SK-N-MC (cell line): Measurements from ENCODE around the gene C2orf80.

Source experiments
- DNase-seq: peaks from one replicate; pipeline ENCODE4 v3.0.0-alpha.2; 2011; ENCODE audit warnings: low read depth, low spot score
- H3K27ac ChIP-seq: fragments of 200-600 bp; sonication (generic); 2 replicates; pipeline ENCODE4 v1.5.1; 2016; ENCODE audit warnings: mixed run types
- H3K36me3 ChIP-seq: fragments of 200-600 bp; sonication (generic); 2 replicates; pipeline ENCODE4 v1.6.1; 2017; ENCODE audit warnings: antibody characterized with exemption, low read length, mixed read lengths; ENCODE audit not compliant: insufficient read depth
- H3K4me3 ChIP-seq: fragments of 200-600 bp; sonication (generic); 2 replicates; pipeline ENCODE4 v1.5.1; 2016
- H3K9ac ChIP-seq: fragments of 200-600 bp; sonication (generic); 2 replicates; pipeline ENCODE4 v1.8.0; 2017; ENCODE audit warnings: mixed run types, mixed read lengths; ENCODE audit not compliant: insufficient read length
- H3K9me3 ChIP-seq: fragments of 200-600 bp; sonication (generic); 2 replicates; pipeline ENCODE4 v1.6.1; 2017; ENCODE audit warnings: low read depth, mild to moderate bottlenecking, antibody characterized with exemption, low read length, moderate library complexity, mixed read lengths
- EZH2 ChIP-seq: fragments of 200-600 bp; sonication (generic); IDR thresholded peaks from one replicate; pipeline ENCODE4 v1.6.1; 2017; ENCODE audit warnings: antibody characterized with exemption
- FOXP2 ChIP-seq: optimal IDR thresholded peaks from 2 replicates; pipeline ENCODE3; 2011; ENCODE audit warnings: mild to moderate bottlenecking, moderate library complexity; ENCODE audit not compliant: insufficient read depth; ENCODE audit errors: extremely low read length, control extremely low read depth
- POLR2AphosphoS5 ChIP-seq: IDR thresholded peaks from 2 replicates; pipeline ENCODE4 v1.6.1; 2012; ENCODE audit warnings: mild to moderate bottlenecking, low read depth, low read length, borderline replicate concordance

C2orf80 gene

GRCh38 chr2:208186465-208186864 is 3.4 kb downstream of the C2orf80 start:
- H3K9me3 ChIP-seq = no peaks in the 10 kb centered on the region
- no peak overlapping the region for H3K27ac ChIP-seq
- no peak overlapping the region for H3K9ac ChIP-seq
- TF ChIP-seq EZH2 (no peak), POLR2AphosphoS5 (no peak), FOXP2 (no peak)
- DNase-seq = no peak
- no peaks in the 10 kb centered on the region for H3K36me3 ChIP-seq
- no peak overlapping the region for H3K4me3 ChIP-seq

DNA sequence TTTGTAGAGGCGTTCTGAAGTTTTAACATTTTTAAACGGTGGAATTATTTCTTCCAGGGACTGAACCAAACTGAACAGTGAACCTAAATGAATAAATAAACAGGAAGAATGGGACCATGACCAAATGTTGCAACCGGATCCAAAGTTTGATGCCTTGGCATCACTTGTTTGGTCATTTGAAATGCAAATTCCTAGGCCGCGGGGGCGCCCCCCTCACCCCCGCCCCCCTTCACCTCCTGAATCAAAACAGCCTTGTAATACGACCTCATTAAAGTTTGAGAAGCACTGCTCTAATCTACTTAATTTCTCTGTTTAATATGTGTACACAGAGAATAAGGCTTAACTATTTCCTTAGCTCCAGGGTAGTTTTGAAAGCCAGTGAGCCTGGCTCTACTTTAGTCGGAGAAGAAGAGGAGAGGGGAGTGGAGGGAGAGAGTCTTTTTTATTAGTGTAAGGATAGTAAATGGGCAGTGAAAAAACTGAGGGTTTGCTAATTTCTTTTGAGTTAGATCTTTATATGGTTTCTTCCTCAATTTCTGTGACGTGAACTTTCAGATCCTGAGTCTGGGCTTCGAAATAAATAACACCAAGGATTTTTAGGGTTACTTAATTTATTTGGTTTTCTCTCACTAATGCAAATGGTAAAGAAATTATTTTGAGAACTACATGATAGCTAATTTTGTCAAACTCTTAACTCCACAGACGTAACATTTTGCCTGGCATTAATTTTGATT is 5.7 kb downstream of the C2orf80 start:
- no peak for DNase-seq
- no peak; the same call in 1 of the 2 replicates for TF ChIP-seq POLR2AphosphoS5
- TF ChIP-seq FOXP2 = peak; percentile 40
- Histone ChIP-seq H3K4me3 (peak overlapping the region; percentile 39), H3K27ac (no peak overlapping the region), H3K36me3 (no peaks in the 10 kb centered on the region), H3K9ac (peak overlapping the region; percentile 9), H3K9me3 (no peaks in the 10 kb centered on the region)

GRCh38 chr2:208183526-208183925 is 6.3 kb downstream of the C2orf80 start:
- TF ChIP-seq EZH2 (no peak), POLR2AphosphoS5 (no peak), FOXP2 (no peak)
- H3K9ac ChIP-seq = no peak overlapping the region
- no peaks in the 10 kb centered on the region for H3K9me3 ChIP-seq
- no peaks in the 10 kb centered on the region for H3K36me3 ChIP-seq
- H3K27ac ChIP-seq = no peak overlapping the region
- DNase-seq = no peak
- peak overlapping the region; percentile 39 for H3K4me3 ChIP-seq

DNA sequence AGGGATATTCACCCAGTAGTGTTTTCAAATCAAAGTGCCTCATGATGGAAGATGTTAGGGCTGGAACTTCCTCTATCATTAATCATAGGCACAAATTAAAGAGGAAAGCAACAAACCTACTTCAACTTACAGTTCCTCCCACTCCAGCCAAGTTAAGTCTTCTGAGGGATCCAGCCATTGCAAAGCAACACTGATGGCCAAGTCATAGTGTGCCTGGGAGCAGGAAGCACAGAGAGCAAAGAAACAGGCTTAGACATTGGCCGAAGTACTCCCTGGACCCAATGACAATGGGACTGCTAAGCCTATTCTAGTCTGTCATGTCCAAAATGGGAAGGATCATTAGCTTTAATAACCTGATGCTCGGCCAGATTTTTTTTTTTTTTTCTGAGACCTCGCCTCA is 7.0 kb downstream of the C2orf80 start:
- DNase-seq = no peak
- Histone ChIP-seq H3K4me3 (no peak overlapping the region), H3K27ac (no peak overlapping the region), H3K36me3 (no peaks in the 10 kb centered on the region), H3K9me3 (no peaks in the 10 kb centered on the region), H3K9ac (no peak overlapping the region)
- TF ChIP-seq POLR2AphosphoS5 (no peak), FOXP2 (no peak), EZH2 (no peak)

DNA sequence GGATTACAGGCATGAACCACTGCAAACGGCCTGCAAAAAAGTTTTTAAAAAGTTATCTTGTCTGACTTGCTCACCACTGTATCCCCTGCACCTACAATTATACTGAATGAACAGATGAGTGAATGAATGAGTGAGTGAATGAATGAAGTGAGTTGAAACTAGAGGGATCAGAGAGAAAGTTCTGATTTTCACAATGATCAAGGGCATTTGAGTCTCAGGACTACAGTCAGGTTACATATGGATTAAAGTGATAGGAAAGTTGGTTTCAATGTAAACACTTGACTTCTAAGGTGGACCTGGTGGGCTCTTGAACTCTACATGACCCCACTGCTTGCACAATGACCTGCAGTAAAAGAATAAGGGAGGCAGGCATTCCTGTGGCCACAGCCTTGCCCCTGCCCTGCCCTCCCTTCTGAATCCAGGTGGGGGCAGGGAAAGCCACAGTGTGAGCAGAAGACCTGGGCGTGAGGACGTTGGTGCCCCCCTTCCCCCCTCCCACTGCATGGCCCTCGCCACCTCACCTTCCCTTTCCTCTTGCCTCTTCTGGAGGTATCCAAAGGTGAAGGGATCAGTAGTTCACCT is 10.7 kb downstream of the C2orf80 start:
- DNase-seq = no peak
- TF ChIP-seq POLR2AphosphoS5 = no peak
- no peak for TF ChIP-seq EZH2
- no peak for TF ChIP-seq FOXP2
- Histone ChIP-seq H3K9ac (no peak overlapping the region), H3K4me3 (no peak overlapping the region), H3K9me3 (no peaks in the 10 kb centered on the region), H3K27ac (no peak overlapping the region), H3K36me3 (no peaks in the 10 kb centered on the region)

GRCh38 chr2:208175840-208176153 is 14.0 kb downstream of the C2orf80 start:
- DNase-seq = no peak
- Histone ChIP-seq H3K4me3 (peak overlapping the region; percentile 40), H3K27ac (no peak overlapping the region), H3K36me3 (no peaks in the 10 kb centered on the region), H3K9me3 (no peaks in the 10 kb centered on the region), H3K9ac (peak overlapping the region; percentile 45)
- TF ChIP-seq POLR2AphosphoS5 = no peak
- no peak for TF ChIP-seq FOXP2
- TF ChIP-seq EZH2 = no peak

DNA sequence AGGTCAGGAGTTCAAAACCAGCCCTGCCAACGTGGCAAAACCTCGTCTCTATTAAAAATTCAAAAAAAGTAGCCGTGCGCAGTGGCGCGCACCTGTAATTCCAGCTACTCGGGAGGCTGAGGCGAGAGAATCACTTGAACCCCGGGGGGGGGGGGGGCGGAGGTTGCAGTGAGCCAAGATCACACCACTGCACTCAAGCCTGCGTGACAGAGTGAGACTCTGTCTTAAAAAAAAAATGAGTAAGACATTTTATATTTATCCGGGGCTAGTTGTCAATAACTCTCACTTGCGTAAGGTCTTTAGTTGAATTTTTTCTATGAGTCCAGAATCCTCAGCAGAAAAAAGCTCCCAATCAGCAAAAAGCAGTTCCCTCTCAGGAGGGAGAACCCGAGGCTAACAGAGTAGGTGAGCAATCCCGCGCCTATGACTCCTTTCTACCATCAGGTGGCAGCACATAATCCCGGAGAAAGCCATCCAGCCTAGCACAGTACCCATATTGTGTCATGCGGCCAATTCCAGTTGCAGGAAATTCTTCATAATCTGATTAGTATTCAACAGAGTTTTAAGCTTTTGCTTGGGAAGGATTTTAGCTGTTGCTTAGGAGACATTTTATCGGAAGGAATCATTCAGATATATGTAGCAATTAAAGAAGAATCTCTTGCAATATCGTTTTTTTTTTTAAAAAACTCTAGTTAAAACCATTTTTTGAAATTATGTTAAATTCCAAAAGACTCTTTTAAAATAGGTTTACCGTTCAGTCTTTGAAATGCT is 14.6 kb downstream of the C2orf80 start:
- Histone ChIP-seq H3K27ac (no peak overlapping the region), H3K4me3 (peak overlapping the region; percentile 40), H3K36me3 (no peaks in the 10 kb centered on the region), H3K9me3 (no peaks in the 10 kb centered on the region), H3K9ac (peak overlapping the region; percentile 45)
- DNase-seq = peak; percentile 84
- TF ChIP-seq EZH2 (no peak), POLR2AphosphoS5 (no peak), FOXP2 (no peak)

DNA sequence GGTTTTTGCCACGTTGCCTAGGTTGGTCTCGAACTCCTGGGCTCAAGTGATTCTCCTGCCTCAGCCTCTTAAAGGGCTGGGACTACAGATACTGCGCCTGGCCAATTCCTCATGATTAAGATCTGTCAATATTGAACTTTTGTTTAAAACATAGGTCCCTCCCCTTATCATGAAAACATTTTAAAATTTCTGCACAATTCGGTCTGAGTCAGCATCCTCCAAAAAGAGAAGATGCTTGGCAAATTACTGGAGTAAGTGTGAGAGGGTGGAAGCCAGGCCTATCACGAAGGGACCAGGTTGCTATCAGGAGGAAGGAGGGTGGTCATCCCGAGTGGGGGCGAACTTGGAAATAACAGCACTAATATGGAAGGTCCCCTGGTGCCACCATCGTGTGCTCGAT is 15.7 kb downstream of the C2orf80 start:
- H3K9ac ChIP-seq = no peak overlapping the region
- no peak overlapping the region for H3K27ac ChIP-seq
- no peak for DNase-seq
- H3K4me3 ChIP-seq = no peak overlapping the region
- H3K9me3 ChIP-seq = no peaks in the 10 kb centered on the region
- H3K36me3 ChIP-seq = no peaks in the 10 kb centered on the region
- no peak for TF ChIP-seq POLR2AphosphoS5
- TF ChIP-seq EZH2 = no peak
- TF ChIP-seq FOXP2 = no peak
